Measurements from ENCODE around the gene OR10H1.
A peak's percentile ranks its signal among the peaks of the same experiment; 100 is the strongest.
"Not testable (repeated sequence)": the region's sequence is repeated elsewhere in the genome, so short reads cannot be mapped to it uniquely, and the experiment has no call there.

Gene OR10H1, protein sequence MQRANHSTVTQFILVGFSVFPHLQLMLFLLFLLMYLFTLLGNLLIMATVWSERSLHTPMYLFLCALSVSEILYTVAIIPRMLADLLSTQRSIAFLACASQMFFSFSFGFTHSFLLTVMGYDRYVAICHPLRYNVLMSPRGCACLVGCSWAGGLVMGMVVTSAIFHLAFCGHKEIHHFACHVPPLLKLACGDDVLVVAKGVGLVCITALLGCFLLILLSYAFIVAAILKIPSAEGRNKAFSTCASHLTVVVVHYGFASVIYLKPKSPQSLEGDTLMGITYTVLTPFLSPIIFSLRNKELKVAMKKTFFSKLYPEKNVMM

GRCh38 chr19:15815306-15815705 lies at the start of gene OR10H1:
Gene OR10H1 (minus strand): TSS chr19:15815664. CDS start chr19:15808037, 7,627 bp downstream.
- DNase-seq = no peak

- no peak for DNase-seq
Measured at GRCh38 chr19:15864824-15865223, 49.4 kb upstream of the OR10H1 start.

- DNase-seq = no peak
Measured at GRCh38 chr19:15863272-15863671, 47.8 kb upstream of the OR10H1 start.

- DNase-seq = no peak
Measured at GRCh38 chr19:15862444-15862843, 47.0 kb upstream of the OR10H1 start.

GRCh38 chr19:15860522-15860921 lies 45.1 kb upstream of the OR10H1 start:
- DNase-seq = no peak

DNA sequence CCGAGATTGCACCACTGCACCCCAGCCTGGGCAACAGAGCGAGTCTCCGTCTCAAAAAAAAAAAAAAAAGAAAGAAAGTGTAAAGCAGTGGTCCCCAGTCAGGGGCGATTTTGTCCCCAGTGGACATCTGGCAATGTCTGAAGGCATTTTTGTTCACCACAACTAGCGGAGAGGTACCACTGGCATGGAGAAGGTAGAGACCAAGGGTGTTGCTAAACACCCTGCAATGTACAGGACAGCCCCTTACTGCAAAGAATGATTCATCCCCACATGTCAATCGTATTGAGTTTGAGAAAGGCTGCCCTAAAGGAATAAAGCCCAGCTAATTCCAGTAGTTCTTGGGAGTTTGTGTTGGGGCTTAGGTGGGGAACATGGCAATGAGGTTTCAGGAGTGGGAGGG lies 43.7 kb upstream of the OR10H1 start:
- no peak for DNase-seq

DNA sequence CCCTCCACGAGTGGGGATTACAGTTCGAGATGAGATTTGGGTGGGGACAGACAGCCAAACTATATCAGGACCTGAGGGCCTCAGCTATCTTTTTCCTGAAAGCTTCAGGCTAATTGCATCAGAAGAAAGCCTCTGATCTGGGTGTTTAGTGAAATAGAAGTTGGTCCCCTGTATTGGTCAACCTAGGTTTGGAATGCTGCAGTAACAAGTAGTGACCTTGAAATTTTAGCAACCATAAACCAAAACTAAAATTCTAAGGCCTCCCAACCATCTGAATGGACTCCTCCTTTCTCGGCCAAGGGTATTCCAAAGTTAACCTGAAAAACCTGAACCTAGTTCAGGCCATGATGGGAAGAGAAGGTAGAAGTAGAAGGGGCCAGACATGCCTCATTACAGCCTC lies 34.9 kb upstream of the OR10H1 start:
- DNase-seq = no peak

- DNase-seq = no peak
Measured at GRCh38 chr19:15846923-15847322, 31.5 kb upstream of the OR10H1 start.

DNA sequence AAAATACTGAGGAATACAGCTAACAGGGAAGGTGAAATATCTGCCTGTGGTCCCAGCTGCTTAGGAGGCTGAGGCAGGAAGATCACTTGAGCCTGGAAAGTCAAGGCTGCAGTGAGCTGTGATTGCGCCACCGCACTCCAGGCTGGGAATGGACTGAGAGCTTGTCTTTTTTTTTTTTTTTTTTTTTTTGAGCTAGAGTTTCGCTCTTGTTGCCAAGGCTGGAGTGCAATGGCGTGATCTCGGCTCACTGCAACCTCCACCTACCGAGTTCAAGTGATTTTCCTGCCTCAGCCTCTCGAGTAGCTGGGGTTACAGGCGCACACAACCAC lies 28.4 kb upstream of the OR10H1 start:
- not testable (repeated sequence) for DNase-seq

- DNase-seq = no peak
Measured at GRCh38 chr19:15843203-15843893, 27.9 kb upstream of the OR10H1 start.

GRCh38 chr19:15841875-15842569 lies 26.6 kb upstream of the OR10H1 start:
- DNase-seq = no peak

- DNase-seq = no peak
Measured at GRCh38 chr19:15840833-15841232, 25.4 kb upstream of the OR10H1 start.

- DNase-seq = not testable (repeated sequence)
Measured at GRCh38 chr19:15839888-15840287, 24.4 kb upstream of the OR10H1 start.

GRCh38 chr19:15838351-15838750 lies 22.9 kb upstream of the OR10H1 start:
- no peak for DNase-seq

GRCh38 chr19:15837221-15837731 lies 21.8 kb upstream of the OR10H1 start:
- DNase-seq = no peak

- DNase-seq = peak; percentile 97
Measured at GRCh38 chr19:15836330-15837220, 21.1 kb upstream of the OR10H1 start.

- not testable (repeated sequence) for DNase-seq
Measured at GRCh38 chr19:15835565-15836329, 20.3 kb upstream of the OR10H1 start.

- not testable (repeated sequence) for DNase-seq
Measured at GRCh38 chr19:15834232-15834631, 18.8 kb upstream of the OR10H1 start.

DNA sequence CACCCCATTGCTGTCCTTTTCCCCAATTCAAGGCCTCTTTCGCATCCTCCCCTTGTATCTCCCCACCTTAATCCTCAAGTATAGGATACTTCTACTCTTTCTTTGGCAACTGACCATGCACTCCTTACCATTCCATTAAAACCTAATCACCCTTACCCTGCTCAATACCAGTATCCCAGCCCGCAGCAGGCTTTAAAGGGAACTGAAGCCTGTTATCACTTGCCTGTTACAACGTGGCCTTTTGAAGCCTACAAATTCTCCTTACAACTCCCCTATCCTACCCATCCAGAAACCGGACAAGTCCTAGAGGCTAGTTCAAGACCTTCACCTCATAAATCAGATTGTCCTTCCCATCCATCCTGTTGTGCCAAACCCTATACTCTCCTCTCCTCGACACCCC lies 16.2 kb upstream of the OR10H1 start:
- no peak for DNase-seq

DNA sequence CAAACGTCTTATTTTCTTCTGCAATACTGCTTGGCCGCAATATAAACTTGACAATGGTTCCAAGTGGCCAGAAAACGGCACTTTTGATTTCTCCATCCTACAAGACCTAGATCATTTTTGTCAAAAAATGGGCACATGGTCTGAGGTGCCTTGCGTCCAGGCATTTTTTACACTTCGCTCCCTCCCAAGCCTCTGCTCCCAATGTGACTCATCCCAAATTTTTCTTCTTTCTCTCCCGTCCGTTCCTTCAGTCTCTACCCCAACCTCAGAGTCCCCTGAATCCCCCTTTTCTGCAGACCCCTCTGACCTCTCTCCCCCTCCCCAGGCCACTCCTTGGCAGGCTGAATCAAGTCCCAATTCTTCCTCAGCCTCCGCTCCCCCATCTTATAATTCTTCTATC lies 14.3 kb upstream of the OR10H1 start:
- no peak for DNase-seq

- no peak for DNase-seq
Measured at GRCh38 chr19:15829306-15829698, 13.8 kb upstream of the OR10H1 start.

All from fibroblast of skin of right quadriceps (primary cell).